Fibroblast of lung (primary cell): ENCODE measurements around the gene LRRD1.

Experiments
- CTCF ChIP-seq, 2 donors: IDR thresholded peaks in 1 of 2; conservative IDR thresholded peaks in 1 of 2; 1 replicate in 1 of 2; 2 replicates in 1 of 2; pipeline ENCODE4 v1.5.1; 2011 to 2012; ENCODE audit warnings: low read length in 2 of 2, control low read depth in 1 of 2, inconsistent platforms in 1 of 2, low read depth in 1 of 2, mild to moderate bottlenecking in 1 of 2
- EZH2 ChIP-seq: IDR thresholded peaks from 2 replicates; pipeline ENCODE4 v1.5.1; 2012; ENCODE audit warnings: low read length, control low read depth, mild to moderate bottlenecking; ENCODE audit errors: missing control alignments

- TF ChIP-seq CTCF (conservative IDR thresholded peaks at IDR 0.05 in 1 of 2, IDR thresholded peaks at IDR 0.05 in 1 of 2; ENCODE audit: low read depth in 1 of 2, low read length in 2 of 2) = no peak
- no peak for TF ChIP-seq EZH2
Measured at GRCh38 chr7:92131093-92131492, 47.8 kb downstream of the LRRD1 start.
